Measurements from ENCODE around the gene PRR5L. TPM values are rescaled to one million over a fixed set of nuclear protein-coding genes. Genes with fewer than 3 reads are reported as not detected.

PRR5L gene
- total and polyA plus RNA-seq, 3 experiments from 2014 or later = 28.4 to 43.0 (median 32.5) TPM

GRCh38 chr11:36467012-36467411, 170.9 kb downstream of the PRR5L start:
- Histone ChIP-seq H3K27me3 (ENCODE audit: insufficient read depth, low read length, poor library complexity, severe bottlenecking) (no peaks in the 10 kb centered on the region), H3K4me1 (ENCODE audit: insufficient read depth, low read length) (no peaks in the 10 kb centered on the region), H3K36me3 (ENCODE audit: insufficient read depth, low read length) (no peaks in the 10 kb centered on the region), H3K4me3 (ENCODE audit: low read length) (no peak overlapping the region), H3K9me3 (ENCODE audit: low read length) (no peaks in the 10 kb centered on the region), H3K27ac (ENCODE audit: low read depth, low read length) (no peak overlapping the region)
- no peak for DNase-seq
- ChIA-PET CTCF (no interaction called here), POLR2A (no interaction called here)
- no peaks in the 10 kb centered on the region for H3K9me3 Mint-ChIP-seq
- H3K27ac Mint-ChIP-seq = peak overlapping the region in 4 of 8 donors; percentile 52 to 73 (median 64)
- H3K4me3 Mint-ChIP-seq = no peak overlapping the region
- H3K27me3 Mint-ChIP-seq = no peaks in the 10 kb centered on the region
- peaks cover 0 to 54% (median 12%) of the 10 kb centered on the region in 3 donors for H3K36me3 Mint-ChIP-seq
- peaks cover 27 to 45% (median 37%) of the 10 kb centered on the region in 3 donors for H3K4me1 Mint-ChIP-seq

GRCh38 chr11:36467916-36468315, 171.8 kb downstream of the PRR5L start:
- H3K27me3 ChIP-seq (ENCODE audit: insufficient read depth, low read length, poor library complexity, severe bottlenecking) = no peaks in the 10 kb centered on the region
- no peaks in the 10 kb centered on the region for H3K9me3 ChIP-seq (ENCODE audit: low read length)
- H3K4me1 Mint-ChIP-seq = peaks cover 25 to 45% (median 35%) of the 10 kb centered on the region in 3 donors
- no peak for DNase-seq
- H3K27ac Mint-ChIP-seq = peak overlapping the region in 2 of 8 donors; percentile 55 to 89
- H3K4me3 ChIP-seq (ENCODE audit: low read length) = no peak overlapping the region
- H3K9me3 Mint-ChIP-seq = no peaks in the 10 kb centered on the region
- no peak overlapping the region for H3K27ac ChIP-seq (ENCODE audit: low read depth, low read length)
- ChIA-PET POLR2A (no interaction called here), CTCF (interaction anchor here (0.7 kb wide), 1 partner anchor 11 kb away, joined by 3 read pairs; no protein-coding TSS in a partner anchor)
- no peaks in the 10 kb centered on the region for H3K27me3 Mint-ChIP-seq
- no peaks in the 10 kb centered on the region for H3K4me1 ChIP-seq (ENCODE audit: insufficient read depth, low read length)
- no peak overlapping the region for H3K4me3 Mint-ChIP-seq
- H3K36me3 Mint-ChIP-seq = peaks cover 0 to 46% (median 12%) of the 10 kb centered on the region in 3 donors
- H3K36me3 ChIP-seq (ENCODE audit: insufficient read depth, low read length) = no peaks in the 10 kb centered on the region

- no peak overlapping the region for H3K4me3 Mint-ChIP-seq
- POLR2A ChIA-PET = no interaction called here
- peaks cover 25 to 38% (median 25%) of the 10 kb centered on the region in 3 donors for H3K4me1 Mint-ChIP-seq
- no peaks in the 10 kb centered on the region for H3K27me3 Mint-ChIP-seq
- peak in 2 of 5 donors; percentile 12 to 16 for DNase-seq
- Histone ChIP-seq H3K4me3 (ENCODE audit: low read length) (no peak overlapping the region), H3K27ac (ENCODE audit: low read depth, low read length) (no peak overlapping the region), H3K36me3 (ENCODE audit: insufficient read depth, low read length) (no peaks in the 10 kb centered on the region), H3K4me1 (ENCODE audit: insufficient read depth, low read length) (no peaks in the 10 kb centered on the region), H3K9me3 (ENCODE audit: low read length) (no peaks in the 10 kb centered on the region), H3K27me3 (ENCODE audit: insufficient read depth, low read length, poor library complexity, severe bottlenecking) (no peaks in the 10 kb centered on the region)
- peak overlapping the region in 5 of 8 donors; percentile 12 to 73 (median 38) for H3K27ac Mint-ChIP-seq
- no peaks in the 10 kb centered on the region for H3K9me3 Mint-ChIP-seq
- CTCF ChIA-PET = interaction anchor here (1.0 kb wide), 1 partner anchor 16 kb away, joined by 4 read pairs; no protein-coding TSS in a partner anchor
- H3K36me3 Mint-ChIP-seq = peaks cover 0 to 36% (median 12%) of the 10 kb centered on the region in 3 donors
Measured at GRCh38 chr11:36469063-36469462, 173.0 kb downstream of the PRR5L start.

- Mint-ChIP-seq H3K9me3 (no peaks in the 10 kb centered on the region), H3K27me3 (no peaks in the 10 kb centered on the region)
- POLR2A ChIA-PET = no interaction called here
Measured at GRCh38 chr11:36469881-36470802, 174.1 kb downstream of the PRR5L start.

GRCh38 chr11:36471577-36471976, 175.5 kb downstream of the PRR5L start:
- H3K27me3 Mint-ChIP-seq = no peaks in the 10 kb centered on the region
- peaks cover 13 to 16% (median 15%) of the 10 kb centered on the region in 3 donors for H3K4me1 Mint-ChIP-seq
- Histone ChIP-seq H3K4me1 (ENCODE audit: insufficient read depth, low read length) (no peaks in the 10 kb centered on the region), H3K27me3 (ENCODE audit: insufficient read depth, low read length, poor library complexity, severe bottlenecking) (no peaks in the 10 kb centered on the region), H3K36me3 (ENCODE audit: insufficient read depth, low read length) (no peaks in the 10 kb centered on the region), H3K4me3 (ENCODE audit: low read length) (no peak overlapping the region), H3K9me3 (ENCODE audit: low read length) (no peaks in the 10 kb centered on the region), H3K27ac (ENCODE audit: low read depth, low read length) (no peak overlapping the region)
- peak overlapping the region in 2 of 8 donors; percentile 40 to 59 for H3K27ac Mint-ChIP-seq
- no peak for DNase-seq
- ChIA-PET POLR2A (no interaction called here), CTCF (no interaction called here)
- H3K9me3 Mint-ChIP-seq = no peaks in the 10 kb centered on the region
- H3K36me3 Mint-ChIP-seq = peaks cover 0 to 13% (median 4%) of the 10 kb centered on the region in 3 donors
- no peak overlapping the region for H3K4me3 Mint-ChIP-seq

More at GRCh38 chr11:36469881-36470802, 174.1 kb downstream of the PRR5L start:
- peaks cover 0 to 27% (median 8%) of the 10 kb centered on the region in 3 donors for H3K36me3 Mint-ChIP-seq
- CTCF ChIA-PET = no interaction called here
- Histone ChIP-seq H3K36me3 (ENCODE audit: insufficient read depth, low read length) (no peaks in the 10 kb centered on the region), H3K4me3 (ENCODE audit: low read length) (no peak overlapping the region), H3K9me3 (ENCODE audit: low read length) (no peaks in the 10 kb centered on the region), H3K27ac (ENCODE audit: low read depth, low read length) (no peak overlapping the region), H3K27me3 (ENCODE audit: insufficient read depth, low read length, poor library complexity, severe bottlenecking) (no peaks in the 10 kb centered on the region), H3K4me1 (ENCODE audit: insufficient read depth, low read length) (no peaks in the 10 kb centered on the region)
- DNase-seq = no peak
- peak overlapping the region in 5 of 8 donors; percentile 3 to 79 (median 50) for H3K27ac Mint-ChIP-seq
- peaks cover 18 to 28% (median 21%) of the 10 kb centered on the region in 3 donors for H3K4me1 Mint-ChIP-seq
- no peak overlapping the region for H3K4me3 Mint-ChIP-seq

- no peaks in the 10 kb centered on the region for H3K9me3 ChIP-seq (ENCODE audit: low read length)
- no peak overlapping the region for H3K4me3 Mint-ChIP-seq
- no peaks in the 10 kb centered on the region for H3K27me3 ChIP-seq (ENCODE audit: insufficient read depth, low read length, poor library complexity, severe bottlenecking)
- peaks cover 6 to 8% (median 8%) of the 10 kb centered on the region in 3 donors for H3K4me1 Mint-ChIP-seq
- H3K27ac ChIP-seq (ENCODE audit: low read depth, low read length) = no peak overlapping the region
- no peaks in the 10 kb centered on the region for H3K36me3 ChIP-seq (ENCODE audit: insufficient read depth, low read length)
- POLR2A ChIA-PET = no interaction called here
- H3K27me3 Mint-ChIP-seq = no peaks in the 10 kb centered on the region
- H3K4me1 ChIP-seq (ENCODE audit: insufficient read depth, low read length) = no peaks in the 10 kb centered on the region
- DNase-seq = no peak
- no peak overlapping the region for H3K27ac Mint-ChIP-seq
- H3K4me3 ChIP-seq (ENCODE audit: low read length) = no peak overlapping the region
- no peaks in the 10 kb centered on the region for H3K9me3 Mint-ChIP-seq
- CTCF ChIA-PET = no interaction called here
- H3K36me3 Mint-ChIP-seq = peaks cover 0 to 9% (median 6%) of the 10 kb centered on the region in 3 donors
Measured at GRCh38 chr11:36475192-36475591, 179.1 kb downstream of the PRR5L start.

GRCh38 chr11:36478700-36479329, 182.7 kb downstream of the PRR5L start:
- H3K4me1 ChIP-seq (ENCODE audit: insufficient read depth, low read length) = no peaks in the 10 kb centered on the region
- H3K9me3 ChIP-seq (ENCODE audit: low read length) = no peaks in the 10 kb centered on the region
- H3K4me3 Mint-ChIP-seq = no peak overlapping the region
- no peaks in the 10 kb centered on the region for H3K27me3 ChIP-seq (ENCODE audit: insufficient read depth, low read length, poor library complexity, severe bottlenecking)
- ChIA-PET POLR2A (no interaction called here), CTCF (interaction anchor here (0.7 to 3.7 kb wide), 21 partner anchors 9 to 189 kb away, joined by 3 to 33 read pairs (median 4); partner anchors contain the start of gene COMMD9)
- peaks cover 5 to 13% (median 13%) of the 10 kb centered on the region in 3 donors for H3K4me1 Mint-ChIP-seq
- H3K36me3 ChIP-seq (ENCODE audit: insufficient read depth, low read length) = no peaks in the 10 kb centered on the region
- DNase-seq = peak in 3 of 5 donors; percentile 14 to 30 (median 18)
- peaks cover 4 to 13% (median 9%) of the 10 kb centered on the region in 3 donors for H3K36me3 Mint-ChIP-seq
- peaks cover 0 to 3% (median 0%) of the 10 kb centered on the region in 5 donors for H3K9me3 Mint-ChIP-seq
- no peak overlapping the region for H3K27ac Mint-ChIP-seq
- H3K27ac ChIP-seq (ENCODE audit: low read depth, low read length) = no peak overlapping the region
- no peak overlapping the region for H3K4me3 ChIP-seq (ENCODE audit: low read length)
- no peaks in the 10 kb centered on the region for H3K27me3 Mint-ChIP-seq

Data from CD8-positive, alpha-beta memory T cell (primary cell).